GM12892 (cell line): ENCODE measurements around the gene ELOVL6.
"Not testable (repeated sequence)": the region's sequence is repeated elsewhere in the genome, so short reads cannot be mapped to it uniquely, and the experiment has no call there.

Source experiments
- POLR2A ChIP-seq: IDR thresholded peaks from 2 replicates; pipeline ENCODE4 v1.6.1; 2011; ENCODE audit warnings: low read depth, low read length, control low read depth
- POLR2AphosphoS5 ChIP-seq: IDR thresholded peaks from 2 replicates; pipeline ENCODE4 v1.6.1; 2011; ENCODE audit warnings: low read depth, low read length, control low read depth

- not testable (repeated sequence) for TF ChIP-seq POLR2A, POLR2AphosphoS5
Observed at GRCh38 chr4:110233581-110233980, 35.2 kb upstream of the ELOVL6 start.
